K562 (cell line): ENCODE data around the gene UNC13A. TPM values are rescaled to one million over a fixed set of nuclear protein-coding genes. Genes with fewer than 3 reads are reported as not detected.
A peak's percentile ranks its signal among the peaks of the same experiment; 100 is the strongest.

Source experiments
- ERF ChIP-seq: fragments of 450-650 bp; formaldehyde crosslinking; IDR thresholded peaks from 2 replicates; pipeline ENCODE4 v1.4.0; 2020; ENCODE audit warnings: mild to moderate bottlenecking, mixed read lengths
- HDAC1 ChIP-seq, 2 experiments: fragments of 450-650 bp; IDR thresholded peaks; 2 replicates each; pipeline ENCODE4 v1.6.1; 2016 to 2017; ENCODE audit warnings: inconsistent platforms in 1 of 2, mild to moderate bottlenecking in 1 of 2, moderate library complexity in 1 of 2
- HDGF ChIP-seq: fragments of 450-650 bp; IDR thresholded peaks from 2 replicates; pipeline ENCODE4 v1.6.1; 2016
- MAZ ChIP-seq, 2 experiments: fragments of 450-650 bp in 1 of 2; sonication (generic) in 1 of 2; formaldehyde crosslinking; IDR thresholded peaks in 1 of 2; conservative IDR thresholded peaks in 1 of 2; 2 replicates each; pipeline versions ENCODE4 v1.4.0 to v1.5.0; 2020; ENCODE audit warnings: mild to moderate bottlenecking in 1 of 2, missing genetic modification reagents in 1 of 2
- OTX1 ChIP-seq: fragments of 450-650 bp; formaldehyde crosslinking; IDR thresholded peaks from 2 replicates; pipeline ENCODE4 v1.4.0; 2022; ENCODE audit warnings: mild to moderate bottlenecking
- PHB ChIP-seq: fragments of 250-450 bp; sonication (Bioruptor Pico); IDR thresholded peaks from 2 replicates; pipeline ENCODE4 v1.5.0; 2021
- PHF8 ChIP-seq: fragments of 200-600 bp; sonication (generic); IDR thresholded peaks from 2 replicates; pipeline ENCODE4 v1.6.1; 2012; ENCODE audit warnings: mixed run types, mild to moderate bottlenecking, inconsistent platforms, low read length, moderate library complexity, borderline replicate concordance
- PPARD ChIP-seq: fragments of 250-450 bp; sonication (Bioruptor Pico); IDR thresholded peaks from 2 replicates; pipeline ENCODE4 v1.8.0; 2022; ENCODE audit warnings: inconsistent platforms, mild to moderate bottlenecking, moderate library complexity
- RFX7 ChIP-seq: fragments of 250-450 bp; sonication (Bioruptor Pico); IDR thresholded peaks from 2 replicates; pipeline ENCODE4 v1.5.1; 2021; ENCODE audit warnings: mild to moderate bottlenecking
- SAFB2 ChIP-seq: fragments of 200-400 bp; formaldehyde crosslinking; IDR thresholded peaks from 2 replicates; pipeline ENCODE4 v1.6.1; 2018; ENCODE audit warnings: borderline replicate concordance, low read length, low read depth, moderate library complexity; ENCODE audit not compliant: severe bottlenecking
- SMARCE1 ChIP-seq: fragments of 450-650 bp; IDR thresholded peaks from 2 replicates; pipeline ENCODE4 v1.7.1; 2016; ENCODE audit warnings: mild to moderate bottlenecking
- SP1 ChIP-seq: sonication (generic); formaldehyde crosslinking; IDR thresholded peaks from 2 replicates; pipeline ENCODE4 v1.8.1; 2022; ENCODE audit warnings: mild to moderate bottlenecking, missing genetic modification reagents
- SP2 ChIP-seq: IDR thresholded peaks from 2 replicates; pipeline ENCODE4 v1.6.1; 2011; ENCODE audit warnings: mild to moderate bottlenecking, low read depth, low read length, moderate library complexity; ENCODE audit not compliant: poor library complexity, severe bottlenecking; ENCODE audit errors: extremely low read depth
- ZKSCAN3 ChIP-seq: fragments of 250-450 bp; sonication (Bioruptor Pico); IDR thresholded peaks from 2 replicates; pipeline ENCODE4 v1.4.0; 2020
- polyA plus RNA-seq, 8 experiments: library from polyadenylated mRNA; depleted of rRNA in 4 of 8; stranded (reverse) in 5 of 8; unstranded in 3 of 8; fragments of >200 nt; fragmentation: Nextera tagmentation in 2 of 8; fragmentation: Illumina TruSeq in 1 of 8; extraction: Ambion mirVana in 2 of 8; extraction: Trizol in 1 of 8; gene quantifications; 2 replicates each; pipeline versions ENCODE4 v1.2.1 to v1.2.3, GENCODE V29; 2011 to 2014; ENCODE audit warnings: inconsistent platforms in 1 of 8, missing spikeins in 1 of 8
- total RNA-seq, 7 experiments: library from RNA; depleted of rRNA in 6 of 7; stranded (reverse); fragments of >200 nt in 6 of 7; fragmentation: Illumina TruSeq in 2 of 7; extraction: Trizol in 2 of 7; gene quantifications; 2 replicates each; pipeline versions ENCODE4 v1.2.1 to v1.2.3, GENCODE V29; 2011 to 2021; ENCODE audit warnings: low replicate concordance in 1 of 7
- TF ChIP-seq, protein P1 (sequence below): fragments of 250-450 bp; sonication (Bioruptor Pico); IDR thresholded peaks from 2 replicates; pipeline ENCODE4 v1.4.0; 2020; ENCODE audit warnings: mild to moderate bottlenecking, moderate library complexity, borderline replicate concordance
- TF ChIP-seq, protein P2 (sequence below): fragments of 250-450 bp; sonication (Bioruptor Pico); IDR thresholded peaks from 2 replicates; pipeline ENCODE4 v1.8.0; 2021; ENCODE audit warnings: borderline replicate concordance, mild to moderate bottlenecking, moderate library complexity; ENCODE audit not compliant: poor library complexity, severe bottlenecking
- TF ChIP-seq, protein P3 (sequence below): sonication (generic); formaldehyde crosslinking; IDR thresholded peaks from 2 replicates; pipeline ENCODE4 v1.8.0; 2022; ENCODE audit warnings: mild to moderate bottlenecking, missing genetic modification reagents
- TF ChIP-seq, protein P4 (sequence below): fragments of 250-450 bp; sonication (Bioruptor Pico); IDR thresholded peaks from 2 replicates; pipeline ENCODE4 v1.5.0; 2020; ENCODE audit warnings: mild to moderate bottlenecking
- TF ChIP-seq, protein P5 (sequence below): sonication (generic); formaldehyde crosslinking; IDR thresholded peaks from 2 replicates; pipeline ENCODE4 v1.8.0; 2022; ENCODE audit warnings: mild to moderate bottlenecking, low read depth, missing genetic modification reagents

UNC13A gene
- total and polyA plus RNA-seq, 9 of the 15 experiments (the other 6 are each of a cell fraction or from before 2014, with no cell fraction given): 0.03 to 1.0 (median 0.25) TPM

DNA sequence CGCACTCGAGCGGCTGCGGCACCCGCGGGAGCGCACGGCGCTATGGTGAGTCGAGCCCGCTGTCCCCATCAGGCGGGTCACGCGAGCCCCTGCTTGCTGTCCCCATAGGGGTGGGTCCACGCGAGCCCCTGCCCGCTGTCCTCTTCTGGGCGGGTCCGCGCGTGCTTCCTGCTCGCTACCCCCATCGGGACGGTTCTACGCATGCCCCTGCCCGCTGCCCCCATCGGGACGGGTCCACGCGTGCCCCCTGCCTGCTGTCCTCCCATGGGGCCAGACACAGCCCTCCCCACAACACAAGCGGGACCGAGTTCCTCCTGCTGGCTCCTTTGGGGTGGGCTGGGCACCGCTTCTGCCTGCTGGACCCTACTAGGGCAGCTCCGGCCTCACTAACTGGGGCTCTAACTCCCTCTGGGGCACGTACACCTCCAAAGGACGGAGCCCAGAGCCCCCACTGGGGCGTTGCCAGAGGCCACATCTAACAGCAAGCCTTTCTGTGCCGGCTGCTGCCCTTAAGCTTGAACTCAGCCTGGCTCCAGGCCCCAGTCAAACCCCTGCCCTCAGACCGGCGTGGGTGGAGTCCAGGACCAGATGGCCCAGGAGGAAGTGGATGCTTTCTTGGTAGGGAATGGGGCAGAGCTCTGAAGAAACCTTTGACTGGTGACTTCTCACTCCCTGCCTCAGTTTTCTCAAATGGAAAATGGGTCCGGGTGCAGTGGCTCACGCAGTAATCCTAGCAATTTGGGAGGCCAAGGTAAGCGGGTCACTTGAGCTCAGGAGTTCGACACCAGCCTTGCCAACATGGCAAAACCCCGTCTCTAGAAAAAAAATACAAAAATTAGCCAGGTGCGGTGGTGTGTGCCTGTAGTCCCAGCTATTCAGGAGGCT is 132.0 kb downstream of the UNC13A start (continued):
- TF ChIP-seq SAFB2 (no peak), SP2 (no peak), PHF8 (peak; percentile 43; the same call in 1 of the 2 replicates), OTX1 (CRISPR knock-in tag) (no peak), HDAC1 (IDR thresholded peaks at IDR 0.05) (peak in 1 of 2 experiments; percentile 85; a peak in 2 of 4 replicates), SP1 (peak; percentile 53; the same call in 1 of the 2 replicates), PHB (CRISPR knock-in tag) (no peak), MAZ (CRISPR knock-in tag; conservative IDR thresholded peaks at IDR 0.05 in 1 of 2, IDR thresholded peaks at IDR 0.05 in 1 of 2) (peak in 1 of 2 experiments; percentile 23; a peak in 2 of 4 replicates), HDGF (0 out of 2 replicates have a peak, but pooled peaks have one; percentile 26), ERF (0 out of 2 replicates have a peak, but pooled peaks have one; percentile 15), PPARD (CRISPR knock-in tag) (no peak), SMARCE1 (0 out of 2 replicates have a peak, but pooled peaks have one; percentile 40), RFX7 (CRISPR knock-in tag) (no peak), ZKSCAN3 (CRISPR knock-in tag) (no peak)
- TF ChIP-seq, protein P1, sequence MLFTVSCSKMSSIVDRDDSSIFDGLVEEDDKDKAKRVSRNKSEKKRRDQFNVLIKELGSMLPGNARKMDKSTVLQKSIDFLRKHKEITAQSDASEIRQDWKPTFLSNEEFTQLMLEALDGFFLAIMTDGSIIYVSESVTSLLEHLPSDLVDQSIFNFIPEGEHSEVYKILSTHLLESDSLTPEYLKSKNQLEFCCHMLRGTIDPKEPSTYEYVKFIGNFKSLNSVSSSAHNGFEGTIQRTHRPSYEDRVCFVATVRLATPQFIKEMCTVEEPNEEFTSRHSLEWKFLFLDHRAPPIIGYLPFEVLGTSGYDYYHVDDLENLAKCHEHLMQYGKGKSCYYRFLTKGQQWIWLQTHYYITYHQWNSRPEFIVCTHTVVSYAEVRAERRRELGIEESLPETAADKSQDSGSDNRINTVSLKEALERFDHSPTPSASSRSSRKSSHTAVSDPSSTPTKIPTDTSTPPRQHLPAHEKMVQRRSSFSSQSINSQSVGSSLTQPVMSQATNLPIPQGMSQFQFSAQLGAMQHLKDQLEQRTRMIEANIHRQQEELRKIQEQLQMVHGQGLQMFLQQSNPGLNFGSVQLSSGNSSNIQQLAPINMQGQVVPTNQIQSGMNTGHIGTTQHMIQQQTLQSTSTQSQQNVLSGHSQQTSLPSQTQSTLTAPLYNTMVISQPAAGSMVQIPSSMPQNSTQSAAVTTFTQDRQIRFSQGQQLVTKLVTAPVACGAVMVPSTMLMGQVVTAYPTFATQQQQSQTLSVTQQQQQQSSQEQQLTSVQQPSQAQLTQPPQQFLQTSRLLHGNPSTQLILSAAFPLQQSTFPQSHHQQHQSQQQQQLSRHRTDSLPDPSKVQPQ (CRISPR knock-in tag): no peak
- TF ChIP-seq, protein P2, sequence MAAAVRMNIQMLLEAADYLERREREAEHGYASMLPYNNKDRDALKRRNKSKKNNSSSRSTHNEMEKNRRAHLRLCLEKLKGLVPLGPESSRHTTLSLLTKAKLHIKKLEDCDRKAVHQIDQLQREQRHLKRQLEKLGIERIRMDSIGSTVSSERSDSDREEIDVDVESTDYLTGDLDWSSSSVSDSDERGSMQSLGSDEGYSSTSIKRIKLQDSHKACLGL (CRISPR knock-in tag): no peak
- TF ChIP-seq, protein P3, sequence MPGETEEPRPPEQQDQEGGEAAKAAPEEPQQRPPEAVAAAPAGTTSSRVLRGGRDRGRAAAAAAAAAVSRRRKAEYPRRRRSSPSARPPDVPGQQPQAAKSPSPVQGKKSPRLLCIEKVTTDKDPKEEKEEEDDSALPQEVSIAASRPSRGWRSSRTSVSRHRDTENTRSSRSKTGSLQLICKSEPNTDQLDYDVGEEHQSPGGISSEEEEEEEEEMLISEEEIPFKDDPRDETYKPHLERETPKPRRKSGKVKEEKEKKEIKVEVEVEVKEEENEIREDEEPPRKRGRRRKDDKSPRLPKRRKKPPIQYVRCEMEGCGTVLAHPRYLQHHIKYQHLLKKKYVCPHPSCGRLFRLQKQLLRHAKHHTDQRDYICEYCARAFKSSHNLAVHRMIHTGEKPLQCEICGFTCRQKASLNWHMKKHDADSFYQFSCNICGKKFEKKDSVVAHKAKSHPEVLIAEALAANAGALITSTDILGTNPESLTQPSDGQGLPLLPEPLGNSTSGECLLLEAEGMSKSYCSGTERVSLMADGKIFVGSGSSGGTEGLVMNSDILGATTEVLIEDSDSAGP (CRISPR knock-in tag): peak; percentile 12; the same call in 1 of the 2 replicates
- TF ChIP-seq, protein P4, sequence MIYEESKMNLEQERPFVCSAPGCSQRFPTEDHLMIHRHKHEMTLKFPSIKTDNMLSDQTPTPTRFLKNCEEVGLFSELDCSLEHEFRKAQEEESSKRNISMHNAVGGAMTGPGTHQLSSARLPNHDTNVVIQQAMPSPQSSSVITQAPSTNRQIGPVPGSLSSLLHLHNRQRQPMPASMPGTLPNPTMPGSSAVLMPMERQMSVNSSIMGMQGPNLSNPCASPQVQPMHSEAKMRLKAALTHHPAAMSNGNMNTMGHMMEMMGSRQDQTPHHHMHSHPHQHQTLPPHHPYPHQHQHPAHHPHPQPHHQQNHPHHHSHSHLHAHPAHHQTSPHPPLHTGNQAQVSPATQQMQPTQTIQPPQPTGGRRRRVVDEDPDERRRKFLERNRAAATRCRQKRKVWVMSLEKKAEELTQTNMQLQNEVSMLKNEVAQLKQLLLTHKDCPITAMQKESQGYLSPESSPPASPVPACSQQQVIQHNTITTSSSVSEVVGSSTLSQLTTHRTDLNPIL: no peak
- TF ChIP-seq, protein P5, sequence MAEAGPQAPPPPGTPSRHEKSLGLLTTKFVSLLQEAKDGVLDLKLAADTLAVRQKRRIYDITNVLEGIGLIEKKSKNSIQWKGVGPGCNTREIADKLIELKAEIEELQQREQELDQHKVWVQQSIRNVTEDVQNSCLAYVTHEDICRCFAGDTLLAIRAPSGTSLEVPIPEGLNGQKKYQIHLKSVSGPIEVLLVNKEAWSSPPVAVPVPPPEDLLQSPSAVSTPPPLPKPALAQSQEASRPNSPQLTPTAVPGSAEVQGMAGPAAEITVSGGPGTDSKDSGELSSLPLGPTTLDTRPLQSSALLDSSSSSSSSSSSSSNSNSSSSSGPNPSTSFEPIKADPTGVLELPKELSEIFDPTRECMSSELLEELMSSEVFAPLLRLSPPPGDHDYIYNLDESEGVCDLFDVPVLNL (CRISPR knock-in tag): peak; percentile 60; the same call in 1 of the 2 replicates
